ENCODE measurements around the gene NRSN2.

NRSN2 gene, protein sequence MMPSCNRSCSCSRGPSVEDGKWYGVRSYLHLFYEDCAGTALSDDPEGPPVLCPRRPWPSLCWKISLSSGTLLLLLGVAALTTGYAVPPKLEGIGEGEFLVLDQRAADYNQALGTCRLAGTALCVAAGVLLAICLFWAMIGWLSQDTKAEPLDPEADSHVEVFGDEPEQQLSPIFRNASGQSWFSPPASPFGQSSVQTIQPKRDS

DNA sequence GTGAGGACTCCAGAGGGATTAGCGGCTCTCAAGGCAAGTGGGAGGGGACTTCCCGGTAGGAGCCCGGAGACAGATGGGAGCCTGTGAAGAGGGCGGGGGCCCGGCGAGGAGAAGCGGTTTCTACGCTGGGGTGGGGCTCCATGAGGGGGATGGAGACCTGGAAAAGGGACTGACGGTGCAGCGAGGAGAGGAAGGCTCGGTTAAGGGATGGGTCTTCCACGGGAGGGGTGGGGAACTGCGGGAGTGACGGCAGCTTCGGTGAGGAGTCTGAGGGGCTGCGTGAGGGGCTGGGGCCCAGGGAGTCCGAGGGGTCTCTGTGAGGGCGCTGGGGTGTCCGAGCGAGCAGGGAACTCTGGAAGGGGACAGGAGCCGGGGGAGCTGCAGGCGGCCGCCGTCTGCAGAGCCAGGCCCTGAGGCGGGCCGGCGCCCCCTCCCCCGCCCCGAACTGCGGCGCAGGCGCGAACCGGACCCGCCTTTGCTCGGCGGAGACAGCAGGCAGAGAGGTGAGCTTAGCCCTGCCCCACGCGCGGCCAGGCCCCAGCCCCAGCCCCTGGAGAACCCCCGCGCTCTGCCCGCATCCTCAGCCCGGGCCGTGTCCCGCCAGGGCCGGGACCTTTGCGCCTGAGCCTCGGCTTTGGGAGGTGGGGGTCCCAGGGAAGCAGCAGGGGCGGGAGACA is at the start of gene NRSN2:
Gene NRSN2 (plus strand): TSS at position 472 of the 677 bp plus-strand sequence. CDS start 2,533 bp downstream, outside the sequence.
- DNase-seq (ENCODE audit: extremely low read depth, low read depth), result no peak
- TF ChIP-seq, protein P1, sequence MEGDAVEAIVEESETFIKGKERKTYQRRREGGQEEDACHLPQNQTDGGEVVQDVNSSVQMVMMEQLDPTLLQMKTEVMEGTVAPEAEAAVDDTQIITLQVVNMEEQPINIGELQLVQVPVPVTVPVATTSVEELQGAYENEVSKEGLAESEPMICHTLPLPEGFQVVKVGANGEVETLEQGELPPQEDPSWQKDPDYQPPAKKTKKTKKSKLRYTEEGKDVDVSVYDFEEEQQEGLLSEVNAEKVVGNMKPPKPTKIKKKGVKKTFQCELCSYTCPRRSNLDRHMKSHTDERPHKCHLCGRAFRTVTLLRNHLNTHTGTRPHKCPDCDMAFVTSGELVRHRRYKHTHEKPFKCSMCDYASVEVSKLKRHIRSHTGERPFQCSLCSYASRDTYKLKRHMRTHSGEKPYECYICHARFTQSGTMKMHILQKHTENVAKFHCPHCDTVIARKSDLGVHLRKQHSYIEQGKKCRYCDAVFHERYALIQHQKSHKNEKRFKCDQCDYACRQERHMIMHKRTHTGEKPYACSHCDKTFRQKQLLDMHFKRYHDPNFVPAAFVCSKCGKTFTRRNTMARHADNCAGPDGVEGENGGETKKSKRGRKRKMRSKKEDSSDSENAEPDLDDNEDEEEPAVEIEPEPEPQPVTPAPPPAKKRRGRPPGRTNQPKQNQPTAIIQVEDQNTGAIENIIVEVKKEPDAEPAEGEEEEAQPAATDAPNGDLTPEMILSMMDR (IDR thresholded peaks at IDR 0.05; ENCODE audit: low read depth, low read length), result no peak

DNA sequence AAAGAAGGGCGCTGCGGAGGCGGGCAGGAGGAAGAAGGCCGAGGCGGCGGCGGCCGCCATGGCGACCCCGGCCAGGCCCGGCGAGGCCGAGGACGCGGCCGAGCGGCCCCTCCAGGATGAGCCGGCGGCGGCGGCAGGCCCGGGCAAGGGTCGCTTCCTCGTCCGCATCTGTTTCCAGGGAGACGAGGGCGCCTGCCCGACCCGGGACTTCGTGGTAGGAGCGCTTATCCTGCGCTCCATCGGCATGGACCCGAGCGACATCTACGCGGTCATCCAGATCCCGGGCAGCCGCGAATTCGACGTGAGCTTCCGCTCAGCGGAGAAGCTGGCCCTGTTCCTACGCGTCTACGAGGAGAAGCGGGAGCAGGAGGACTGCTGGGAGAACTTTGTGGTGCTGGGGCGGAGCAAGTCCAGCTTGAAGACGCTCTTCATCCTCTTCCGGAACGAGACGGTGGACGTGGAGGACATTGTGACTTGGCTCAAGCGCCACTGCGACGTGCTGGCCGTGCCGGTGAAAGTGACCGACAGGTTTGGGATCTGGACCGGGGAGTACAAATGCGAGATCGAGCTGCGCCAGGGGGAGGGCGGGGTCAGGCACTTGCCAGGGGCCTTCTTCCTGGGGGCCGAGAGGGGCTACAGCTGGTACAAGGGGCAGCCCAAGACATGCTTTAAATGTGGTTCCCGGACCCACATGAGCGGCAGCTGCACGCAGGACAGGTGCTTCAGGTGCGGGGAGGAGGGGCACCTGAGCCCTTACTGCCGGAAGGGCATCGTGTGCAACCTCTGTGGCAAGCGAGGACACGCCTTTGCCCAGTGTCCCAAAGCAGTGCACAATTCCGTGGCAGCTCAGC is 48.8 kb upstream of the NRSN2 start:
- no peak for DNase-seq (ENCODE audit: extremely low read depth, low read depth)
- TF ChIP-seq, protein P1 (IDR thresholded peaks at IDR 0.05; ENCODE audit: low read depth, low read length), result no peak

DNA sequence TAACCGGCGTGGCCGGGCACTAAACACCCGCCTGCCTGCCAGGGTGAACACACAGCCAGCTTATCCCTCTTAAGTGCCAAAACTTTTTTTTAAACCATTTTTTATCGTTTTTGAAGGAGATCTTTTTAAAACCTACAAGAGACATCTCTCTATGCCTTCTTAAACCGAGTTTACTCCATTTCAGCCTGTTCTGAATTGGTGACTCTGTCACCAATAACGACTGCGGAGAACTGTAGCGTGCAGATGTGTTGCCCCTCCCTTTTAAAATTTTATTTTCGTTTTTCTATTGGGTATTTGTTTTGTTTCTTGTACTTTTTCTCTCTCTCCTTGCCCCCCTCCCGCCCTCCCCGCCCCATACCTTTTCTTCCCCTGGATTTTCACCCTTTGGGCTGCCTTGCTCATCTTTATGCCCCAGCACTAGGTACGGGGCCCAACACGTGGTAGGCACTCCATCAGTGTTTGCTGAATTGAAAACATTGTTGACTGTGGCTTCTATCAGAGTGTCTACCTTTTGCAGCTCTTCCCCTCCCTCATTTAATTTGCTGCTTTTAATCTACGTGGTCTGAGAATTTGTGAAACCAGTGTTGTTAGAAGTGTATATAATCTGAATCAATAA is 48.0 kb upstream of the NRSN2 start:
- no peak for DNase-seq (ENCODE audit: extremely low read depth, low read depth)
- TF ChIP-seq, protein P1 (IDR thresholded peaks at IDR 0.05; ENCODE audit: low read depth, low read length), result no peak

DNA sequence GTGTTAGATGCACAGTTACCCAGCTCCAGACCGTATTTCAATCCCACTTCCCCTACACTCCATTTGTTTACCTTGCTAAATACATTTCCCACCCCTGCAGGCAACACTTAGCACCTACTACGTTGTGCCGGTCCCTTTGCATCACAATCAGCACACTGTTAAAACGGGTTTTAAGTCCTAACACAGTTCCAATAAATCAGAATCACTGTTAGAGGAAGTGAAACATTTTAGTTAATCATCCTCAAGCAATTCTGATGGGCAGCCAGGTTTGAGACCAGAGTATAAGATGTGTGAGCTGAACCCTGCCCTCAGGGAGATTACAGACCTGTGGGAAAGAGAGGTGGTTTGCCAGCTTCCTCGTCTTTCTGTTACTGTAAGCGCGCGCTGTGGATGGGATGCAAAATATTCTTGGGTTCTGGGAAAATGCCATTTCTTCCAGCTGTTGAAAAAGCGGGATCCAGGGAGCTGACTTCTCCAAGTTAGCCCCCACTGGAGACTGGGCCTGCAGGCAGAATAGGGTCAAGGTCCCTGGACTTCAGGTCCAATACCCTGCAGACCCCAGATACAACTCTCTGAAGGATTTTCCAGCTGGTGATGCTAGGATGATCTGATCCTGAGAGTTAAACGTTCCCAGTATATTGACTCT is 46.4 kb upstream of the NRSN2 start:
- TF ChIP-seq, protein P1 (IDR thresholded peaks at IDR 0.05; ENCODE audit: low read depth, low read length), result no peak
- DNase-seq (ENCODE audit: extremely low read depth, low read depth), result no peak

DNA sequence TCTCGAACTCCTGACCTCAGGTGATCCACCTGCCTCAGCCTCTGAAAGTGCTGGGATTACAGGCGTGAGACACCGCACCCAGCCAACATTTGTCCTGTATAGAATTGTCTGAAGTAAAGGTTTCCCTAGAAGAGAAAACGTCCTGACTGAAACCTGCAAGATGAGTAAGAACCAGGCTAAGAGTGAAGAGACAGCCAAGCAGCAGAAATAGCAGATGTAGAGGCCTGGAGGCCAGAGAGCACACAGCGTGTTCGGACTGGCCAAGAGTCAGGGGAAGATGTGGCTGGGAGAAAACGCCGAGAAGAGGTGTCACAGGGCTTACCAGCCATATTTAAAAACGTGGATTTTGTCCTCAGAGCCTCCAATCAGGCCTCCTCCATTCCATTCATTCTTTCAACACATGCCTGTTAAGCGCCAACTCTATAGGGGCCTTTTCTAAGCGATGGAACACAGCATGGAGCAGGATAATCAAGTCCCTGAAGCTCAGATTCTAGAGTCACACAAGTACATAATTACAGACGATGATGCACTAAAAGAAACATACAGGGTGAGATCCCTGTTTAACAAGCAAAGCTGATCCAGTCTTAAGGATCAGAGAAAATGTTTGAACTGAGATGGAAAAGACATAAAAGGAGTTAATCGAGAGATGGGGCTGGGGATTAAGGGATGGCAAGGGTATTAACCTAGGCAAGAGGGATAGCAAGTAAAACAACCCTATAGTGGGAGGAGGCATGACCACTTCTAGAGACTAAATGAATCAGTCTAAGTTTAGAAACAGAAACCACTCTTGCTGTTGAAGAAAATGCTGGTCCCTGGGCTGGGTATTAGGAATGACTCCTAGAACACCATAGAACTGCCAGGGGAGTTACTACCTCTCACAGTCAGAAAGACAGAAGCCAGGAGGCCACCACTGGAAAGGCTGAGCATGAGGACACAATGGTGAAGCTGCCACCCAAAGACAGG is 44.7 kb upstream of the NRSN2 start:
- DNase-seq (ENCODE audit: extremely low read depth, low read depth), result no peak
- TF ChIP-seq, protein P1 (IDR thresholded peaks at IDR 0.05; ENCODE audit: low read depth, low read length), result no peak

DNA sequence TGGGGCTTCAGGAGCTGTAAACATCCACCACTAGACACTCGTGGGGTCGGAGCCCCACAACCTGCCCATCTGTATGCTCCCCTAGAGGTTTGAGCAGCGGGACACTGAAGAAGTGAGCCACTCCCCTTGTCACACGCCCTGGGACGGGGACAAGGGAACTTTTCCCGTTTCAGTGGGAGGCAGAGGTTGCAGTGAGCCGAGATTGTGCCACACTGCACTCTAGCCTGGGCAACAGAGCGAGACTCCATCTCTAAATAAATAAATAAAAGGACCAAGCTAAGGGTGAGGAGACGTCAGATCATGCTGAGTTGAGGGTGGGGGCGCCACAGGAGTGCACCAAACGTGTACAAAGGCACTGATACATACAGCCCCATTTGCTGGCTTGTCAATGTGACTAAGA is 41.2 kb upstream of the NRSN2 start:
- TF ChIP-seq, protein P1 (IDR thresholded peaks at IDR 0.05; ENCODE audit: low read depth, low read length), result no peak
- no peak for DNase-seq (ENCODE audit: extremely low read depth, low read depth)

Data from AG09319 (cell line).